DOHH2 (cell line): Measurements from ENCODE around the gene CNP.

Source experiments
- H3F3A ChIP-seq: fragments of 200-600 bp; sonication (generic), shearing (Covaris generic); 2 replicates; pipeline ENCODE4 v1.6.0; 2016; ENCODE audit warnings: antibody characterized with exemption, mild to moderate bottlenecking; ENCODE audit not compliant: control insufficient read depth, insufficient read depth
- H3K27ac ChIP-seq: fragments of 200-600 bp; sonication (generic); 2 replicates; pipeline ENCODE4 v1.5.1; 2014; ENCODE audit warnings: low read depth, mild to moderate bottlenecking, low read length, moderate library complexity
- H3K27me3 ChIP-seq: fragments of 200-600 bp; sonication (generic); 2 replicates; pipeline ENCODE4 v1.6.1; 2014; ENCODE audit warnings: mild to moderate bottlenecking, low read length, mixed read lengths; ENCODE audit not compliant: control insufficient read depth
- H3K36me3 ChIP-seq: fragments of 200-600 bp; sonication (generic); 2 replicates; pipeline ENCODE4 v1.6.1; 2014; ENCODE audit warnings: mild to moderate bottlenecking, low read length, moderate library complexity, mixed read lengths; ENCODE audit not compliant: control insufficient read depth
- H3K4me1 ChIP-seq: fragments of 200-600 bp; sonication (generic); 2 replicates; pipeline ENCODE4 v1.6.1; 2014; ENCODE audit warnings: mild to moderate bottlenecking, low read length, mixed read lengths; ENCODE audit not compliant: control insufficient read depth
- H3K4me2 ChIP-seq: fragments of 200-600 bp; sonication (generic); 2 replicates; pipeline ENCODE4 v1.6.0; 2014; ENCODE audit warnings: mild to moderate bottlenecking, low read length, moderate library complexity
- H3K4me3 ChIP-seq: fragments of 200-600 bp; sonication (generic); 2 replicates; pipeline ENCODE4 v1.5.1; 2014; ENCODE audit warnings: mild to moderate bottlenecking, low read length, mixed read lengths
- H3K79me2 ChIP-seq: fragments of 200-600 bp; sonication (generic); 2 replicates; pipeline ENCODE4 v1.6.1; 2014; ENCODE audit warnings: mild to moderate bottlenecking, low read length, mixed read lengths; ENCODE audit not compliant: control insufficient read depth
- H3K9me2 ChIP-seq: fragments of 200-600 bp; sonication (generic); replicated peaks from 2 replicates; pipeline ENCODE4 v1.6.1; 2014; ENCODE audit warnings: mild to moderate bottlenecking, low read length, mixed read lengths; ENCODE audit not compliant: control insufficient read depth
- H3K9me3 ChIP-seq: fragments of 200-600 bp; sonication (generic); 2 replicates; pipeline ENCODE4 v1.6.1; 2014; ENCODE audit warnings: antibody characterized with exemption, low read length, mixed read lengths; ENCODE audit not compliant: control insufficient read depth, insufficient read depth
- H4K20me1 ChIP-seq: fragments of 200-600 bp; sonication (generic); 2 replicates; pipeline ENCODE4 v1.6.0; 2014; ENCODE audit warnings: low read depth, mild to moderate bottlenecking, antibody characterized with exemption, low read length, moderate library complexity; ENCODE audit not compliant: control insufficient read depth, insufficient read depth
- EZH2phosphoT487 ChIP-seq: fragments of 200-600 bp; sonication (generic); IDR thresholded peaks from 2 replicates; pipeline ENCODE4 v1.6.1; 2017; ENCODE audit warnings: borderline replicate concordance, mild to moderate bottlenecking, antibody characterized with exemption, low read length, moderate library complexity, mixed read lengths
- TF ChIP-seq, protein P1 (sequence below): fragments of 200-600 bp; sonication (generic); IDR thresholded peaks from one replicate; pipeline ENCODE4 v1.5.1; 2014; ENCODE audit warnings: antibody characterized with exemption, mild to moderate bottlenecking, low read depth, low read length; ENCODE audit not compliant: poor library complexity, severe bottlenecking

The CNP gene

DNA sequence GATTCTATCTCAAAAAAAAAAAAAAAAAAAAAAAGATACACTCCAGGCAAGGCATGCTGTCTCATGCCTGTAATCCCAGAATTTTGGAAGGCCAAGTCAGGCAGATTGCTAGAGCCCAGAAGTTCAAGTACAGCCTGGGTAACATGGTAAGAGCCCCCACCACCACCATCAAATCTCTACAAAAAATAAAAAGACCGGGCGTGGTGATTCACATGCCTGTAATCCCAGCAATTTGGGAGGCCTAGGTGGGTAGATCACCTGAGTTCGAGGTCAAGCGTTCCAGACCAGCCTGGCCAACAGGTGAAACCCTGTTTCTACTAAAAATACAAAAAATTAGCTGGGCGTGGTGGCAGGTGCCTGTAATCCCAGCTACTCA is 46.0 kb upstream of the CNP start:
- no peaks in the 10 kb centered on the region for H3K9me2 ChIP-seq
- H3K4me1 ChIP-seq: peaks cover 56% of the 10 kb centered on the region
- peaks cover 17% of the 10 kb centered on the region for H4K20me1 ChIP-seq
- H3K27me3 ChIP-seq: no peaks in the 10 kb centered on the region
- TF ChIP-seq EZH2phosphoT487: no peak
- TF ChIP-seq, protein P1, sequence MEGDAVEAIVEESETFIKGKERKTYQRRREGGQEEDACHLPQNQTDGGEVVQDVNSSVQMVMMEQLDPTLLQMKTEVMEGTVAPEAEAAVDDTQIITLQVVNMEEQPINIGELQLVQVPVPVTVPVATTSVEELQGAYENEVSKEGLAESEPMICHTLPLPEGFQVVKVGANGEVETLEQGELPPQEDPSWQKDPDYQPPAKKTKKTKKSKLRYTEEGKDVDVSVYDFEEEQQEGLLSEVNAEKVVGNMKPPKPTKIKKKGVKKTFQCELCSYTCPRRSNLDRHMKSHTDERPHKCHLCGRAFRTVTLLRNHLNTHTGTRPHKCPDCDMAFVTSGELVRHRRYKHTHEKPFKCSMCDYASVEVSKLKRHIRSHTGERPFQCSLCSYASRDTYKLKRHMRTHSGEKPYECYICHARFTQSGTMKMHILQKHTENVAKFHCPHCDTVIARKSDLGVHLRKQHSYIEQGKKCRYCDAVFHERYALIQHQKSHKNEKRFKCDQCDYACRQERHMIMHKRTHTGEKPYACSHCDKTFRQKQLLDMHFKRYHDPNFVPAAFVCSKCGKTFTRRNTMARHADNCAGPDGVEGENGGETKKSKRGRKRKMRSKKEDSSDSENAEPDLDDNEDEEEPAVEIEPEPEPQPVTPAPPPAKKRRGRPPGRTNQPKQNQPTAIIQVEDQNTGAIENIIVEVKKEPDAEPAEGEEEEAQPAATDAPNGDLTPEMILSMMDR: no peak
- H3K4me3 ChIP-seq: no peak overlapping the region
- peaks cover 14% of the 10 kb centered on the region for H3F3A ChIP-seq
- no peak overlapping the region for H3K27ac ChIP-seq
- no peaks in the 10 kb centered on the region for H3K9me3 ChIP-seq
- no peak overlapping the region for H3K4me2 ChIP-seq
- H3K79me2 ChIP-seq: peaks cover 41% of the 10 kb centered on the region
- peaks cover 32% of the 10 kb centered on the region for H3K36me3 ChIP-seq

DNA sequence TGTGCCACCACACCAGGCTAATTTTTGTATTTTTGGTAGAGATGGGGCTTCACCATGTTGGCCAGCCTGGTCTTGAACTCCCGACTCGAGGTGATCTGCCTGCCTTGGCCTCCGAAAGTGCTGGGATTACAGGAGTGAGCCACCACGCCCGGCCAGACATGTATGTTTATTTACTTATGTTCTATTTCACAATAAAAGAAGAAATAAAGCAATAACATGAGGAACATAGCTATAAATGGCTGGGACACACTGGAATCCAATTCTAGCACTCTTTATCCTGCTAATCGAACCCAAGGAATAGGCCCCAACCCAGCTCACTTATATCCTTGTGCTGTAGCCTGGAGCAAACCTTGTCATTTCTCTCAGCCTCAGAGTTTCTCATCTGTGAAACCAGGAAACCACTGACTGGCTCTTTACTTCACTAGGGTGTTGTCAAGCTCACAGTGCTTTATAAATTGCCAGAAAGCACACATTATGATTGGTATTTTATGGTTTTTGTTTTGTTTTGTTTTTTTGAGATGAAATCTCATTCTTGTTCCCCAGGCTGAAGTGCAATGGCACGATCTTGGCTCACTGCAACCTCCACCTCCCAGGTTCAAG is 40.5 kb upstream of the CNP start:
- H3F3A ChIP-seq: peaks cover 16% of the 10 kb centered on the region
- H3K36me3 ChIP-seq: no peaks in the 10 kb centered on the region
- no peaks in the 10 kb centered on the region for H3K27me3 ChIP-seq
- no peaks in the 10 kb centered on the region for H3K9me3 ChIP-seq
- TF ChIP-seq, protein P1: no peak
- no peak for TF ChIP-seq EZH2phosphoT487
- peaks cover 21% of the 10 kb centered on the region for H3K79me2 ChIP-seq
- no peaks in the 10 kb centered on the region for H3K9me2 ChIP-seq
- no peak overlapping the region for H3K27ac ChIP-seq
- no peak overlapping the region for H3K4me3 ChIP-seq
- H3K4me2 ChIP-seq: no peak overlapping the region
- H3K4me1 ChIP-seq: peaks cover 47% of the 10 kb centered on the region
- no peaks in the 10 kb centered on the region for H4K20me1 ChIP-seq

- peaks cover 5% of the 10 kb centered on the region; the same call in 1 of the 2 replicates for H3F3A ChIP-seq
- peak overlapping the region; percentile 89 for H3K4me3 ChIP-seq
- peaks cover 51% of the 10 kb centered on the region for H3K4me1 ChIP-seq
- no peaks in the 10 kb centered on the region for H3K27me3 ChIP-seq
- no peaks in the 10 kb centered on the region for H4K20me1 ChIP-seq
- H3K4me2 ChIP-seq: peak overlapping the region; percentile 84
- H3K27ac ChIP-seq: no peak overlapping the region
- no peaks in the 10 kb centered on the region for H3K9me3 ChIP-seq
- peaks cover 21% of the 10 kb centered on the region for H3K79me2 ChIP-seq
- H3K9me2 ChIP-seq: no peaks in the 10 kb centered on the region
- TF ChIP-seq EZH2phosphoT487: no peak
- TF ChIP-seq, protein P1: no peak
- no peaks in the 10 kb centered on the region for H3K36me3 ChIP-seq
Measured at GRCh38 chr17:41928693-41929251, 37.8 kb upstream of the CNP start.
